Measurements from ENCODE around the gene NFATC4.

GRCh38 chr14:24406416-24406815 lies 38.4 kb downstream of the NFATC4 start:
- no peak for TF ChIP-seq FOXP2 (optimal IDR thresholded peaks at IDR 0.05; ENCODE audit: control extremely low read depth, extremely low read length, insufficient read depth)
- no peak for TF ChIP-seq EZH2 (IDR thresholded peaks at IDR 0.05)

Data from SK-N-MC (cell line).